Activated CD4-positive, alpha-beta T cell treated with anti-CD3 and anti-CD28 coated beads, Interleukin-2, amount 10 ng/mL, durations not matched to agents 24 days and 14 days (primary cell): ENCODE measurements around the gene DEPDC5. TPM values are rescaled to one million over a fixed set of nuclear protein-coding genes. Genes with fewer than 3 reads are reported as not detected.

Experiments
- DNase-seq: peaks from one replicate; pipeline ENCODE4 v3.0.0; 2022
- H3K27ac Mint-ChIP-seq: one replicate; pipeline ENCODE4 v1.8.0; 2022; ENCODE audit warnings: mild to moderate bottlenecking, mixed read lengths
- H3K27me3 Mint-ChIP-seq: one replicate; pipeline ENCODE4 v1.8.0; 2022; ENCODE audit warnings: mixed read lengths
- H3K36me3 Mint-ChIP-seq: one replicate; pipeline ENCODE4 v1.8.0; 2022; ENCODE audit warnings: low read depth, mild to moderate bottlenecking, mixed read lengths
- H3K4me1 Mint-ChIP-seq: one replicate; pipeline ENCODE4 v1.8.0; 2021; ENCODE audit warnings: mixed read lengths
- H3K4me3 Mint-ChIP-seq: one replicate; pipeline ENCODE4 v1.8.0; 2022; ENCODE audit warnings: mild to moderate bottlenecking, moderate library complexity, mixed read lengths
- H3K9me3 Mint-ChIP-seq: one replicate; pipeline ENCODE4 v1.8.0; 2021; ENCODE audit warnings: mixed read lengths
- intact Hi-C: fragments of 100-400 bp; cut with micrococcal nuclease; formaldehyde crosslinking; loops from one replicate; pipeline ENCODE4 v1.15.1; 2023
- total RNA-seq: library from RNA; stranded (reverse); gene quantifications from 2 replicates; pipeline ENCODE4 v1.2.3, GENCODE V29; 2022

Gene DEPDC5
- total RNA-seq, 1 donor from 2014 or later: 37.9 TPM

DNA sequence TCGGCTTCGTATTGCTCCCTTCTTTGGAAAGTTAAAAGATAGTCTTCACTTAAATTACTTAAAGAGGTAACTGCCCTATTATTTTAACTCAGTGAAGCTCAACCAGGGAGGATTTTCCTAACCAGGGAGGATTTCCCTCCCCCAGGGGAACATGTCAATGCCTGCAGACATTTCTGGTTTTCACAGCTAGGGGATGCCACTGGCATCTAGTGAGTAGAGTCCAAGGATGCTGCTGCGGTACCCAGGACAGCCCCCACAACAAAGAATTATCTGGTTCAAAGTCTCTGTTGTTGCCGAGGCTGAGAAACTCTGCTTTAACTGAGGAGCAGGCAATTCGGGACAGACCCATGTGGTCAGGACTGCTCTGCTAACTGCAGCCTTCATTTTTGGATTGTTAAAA lies 82.2 kb downstream of the DEPDC5 start:
- Mint-ChIP-seq H3K27me3 (no peaks in the 10 kb centered on the region), H3K4me1 (peaks cover 11% of the 10 kb centered on the region), H3K27ac (no peak overlapping the region), H3K4me3 (no peak overlapping the region), H3K36me3 (peaks cover 34% of the 10 kb centered on the region), H3K9me3 (no peaks in the 10 kb centered on the region)
- intact Hi-C loops: no loop called here
- DNase-seq: no peak

- no peaks in the 10 kb centered on the region for H3K9me3 Mint-ChIP-seq
- peaks cover 31% of the 10 kb centered on the region for H3K36me3 Mint-ChIP-seq
- intact Hi-C loops: no loop called here
- H3K4me1 Mint-ChIP-seq: peaks cover 10% of the 10 kb centered on the region
- no peaks in the 10 kb centered on the region for H3K27me3 Mint-ChIP-seq
- no peak for DNase-seq
- H3K4me3 Mint-ChIP-seq: no peak overlapping the region
- no peak overlapping the region for H3K27ac Mint-ChIP-seq
These were observed 85.1 kb downstream of the DEPDC5 start for GRCh38 chr22:31838917-31839316.

DNA sequence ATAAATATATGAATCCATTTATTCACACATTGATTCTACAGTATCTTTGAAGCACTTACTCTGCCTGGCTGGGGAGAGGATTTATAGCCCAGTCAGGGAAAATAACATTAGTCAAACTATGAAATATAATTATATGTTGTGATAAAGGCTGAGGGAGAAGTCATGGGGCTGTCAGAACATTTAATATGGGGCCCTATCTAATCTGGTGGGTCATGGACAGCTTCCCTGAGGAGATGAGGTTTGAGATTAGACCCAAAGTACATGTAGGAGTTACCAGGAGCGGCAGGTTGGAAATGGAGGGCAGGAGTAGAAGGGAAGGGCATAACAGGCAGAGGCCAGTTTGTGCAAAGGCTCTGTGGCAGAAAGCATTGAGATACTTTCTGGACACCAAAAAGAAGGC lies 86.2 kb downstream of the DEPDC5 start:
- H3K27ac Mint-ChIP-seq: no peak overlapping the region
- intact Hi-C loops: no loop called here
- H3K4me3 Mint-ChIP-seq: no peak overlapping the region
- no peaks in the 10 kb centered on the region for H3K27me3 Mint-ChIP-seq
- H3K36me3 Mint-ChIP-seq: peaks cover 33% of the 10 kb centered on the region
- no peaks in the 10 kb centered on the region for H3K9me3 Mint-ChIP-seq
- peaks cover 10% of the 10 kb centered on the region for H3K4me1 Mint-ChIP-seq
- no peak for DNase-seq

DNA sequence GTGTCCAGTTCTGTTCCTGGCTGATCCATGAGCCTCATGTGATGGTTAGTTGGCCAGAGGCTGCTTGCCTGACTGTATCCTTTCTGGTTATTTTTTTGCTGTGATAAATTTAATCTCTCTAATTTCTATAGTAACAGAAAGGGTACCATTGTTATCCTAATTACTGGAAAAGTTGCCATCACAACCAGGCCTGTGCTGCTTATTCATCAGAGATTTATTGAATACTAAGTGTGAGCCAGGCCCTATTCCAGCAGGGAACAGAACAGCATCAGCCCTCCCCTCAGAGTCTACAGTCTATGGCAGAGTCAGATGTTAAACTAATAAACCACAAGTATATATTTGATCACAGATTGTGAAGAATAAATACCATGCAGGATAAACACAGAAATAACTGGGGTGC lies 86.8 kb downstream of the DEPDC5 start:
- Mint-ChIP-seq H3K4me3 (no peak overlapping the region), H3K9me3 (no peaks in the 10 kb centered on the region), H3K27ac (no peak overlapping the region), H3K36me3 (peaks cover 36% of the 10 kb centered on the region), H3K27me3 (no peaks in the 10 kb centered on the region), H3K4me1 (peaks cover 10% of the 10 kb centered on the region)
- DNase-seq: no peak
- intact Hi-C loops: no loop called here

DNA sequence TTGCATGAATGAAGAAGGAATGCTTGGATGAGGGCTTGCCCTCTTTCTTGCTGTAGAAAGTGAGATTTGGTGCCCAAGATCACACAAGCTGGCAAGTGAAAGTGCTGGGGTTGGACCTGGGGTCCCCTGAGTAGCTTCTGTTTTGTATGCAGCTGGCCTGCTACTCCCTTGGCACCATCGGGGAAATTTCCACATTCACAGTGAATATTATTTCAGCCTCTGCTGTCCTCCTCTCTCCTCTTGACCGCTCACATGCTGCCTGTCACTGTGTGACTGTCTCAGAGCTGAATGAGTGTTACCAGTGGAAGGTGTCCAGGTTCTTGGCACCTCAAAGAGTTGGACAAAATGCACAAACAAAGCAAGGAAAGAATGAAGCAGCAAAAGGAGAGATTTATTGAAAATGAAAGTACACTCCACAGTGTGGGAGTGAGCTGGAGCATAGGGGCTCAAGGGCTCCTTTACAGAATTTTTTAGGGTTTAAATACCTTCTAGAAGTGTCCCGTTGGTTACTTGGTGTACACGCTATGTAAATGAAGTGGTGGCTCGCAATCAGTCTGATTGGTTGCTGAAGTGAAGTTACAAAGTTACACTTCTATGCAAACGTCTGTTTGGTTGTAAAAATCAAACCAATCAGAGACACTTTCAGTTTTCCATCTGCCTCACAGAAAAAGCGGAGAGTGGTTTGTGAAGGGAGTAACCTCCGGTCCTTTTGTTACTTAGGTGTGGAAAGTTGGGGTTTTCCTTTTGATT lies 87.4 kb downstream of the DEPDC5 start:
- Mint-ChIP-seq H3K27me3 (no peaks in the 10 kb centered on the region), H3K27ac (peak overlapping the region; percentile 64), H3K9me3 (no peaks in the 10 kb centered on the region), H3K4me1 (peaks cover 11% of the 10 kb centered on the region), H3K36me3 (peaks cover 42% of the 10 kb centered on the region), H3K4me3 (no peak overlapping the region)
- no peak for DNase-seq
- intact Hi-C loops: no loop called here

GRCh38 chr22:31843526-31843925 lies 89.7 kb downstream of the DEPDC5 start:
- peaks cover 13% of the 10 kb centered on the region for H3K4me1 Mint-ChIP-seq
- no peaks in the 10 kb centered on the region for H3K27me3 Mint-ChIP-seq
- H3K9me3 Mint-ChIP-seq: no peaks in the 10 kb centered on the region
- no peak overlapping the region for H3K4me3 Mint-ChIP-seq
- peaks cover 50% of the 10 kb centered on the region for H3K36me3 Mint-ChIP-seq
- H3K27ac Mint-ChIP-seq: no peak overlapping the region
- DNase-seq: no peak
- intact Hi-C loops: loop anchor here (2.0 kb wide), 1 partner anchor 25 kb away; no protein-coding TSS in a partner anchor

- H3K27ac Mint-ChIP-seq: no peak overlapping the region
- peaks cover 55% of the 10 kb centered on the region for H3K36me3 Mint-ChIP-seq
- intact Hi-C loops: no loop called here
- H3K4me1 Mint-ChIP-seq: peaks cover 13% of the 10 kb centered on the region
- H3K9me3 Mint-ChIP-seq: no peaks in the 10 kb centered on the region
- H3K27me3 Mint-ChIP-seq: no peaks in the 10 kb centered on the region
- H3K4me3 Mint-ChIP-seq: no peak overlapping the region
- DNase-seq: no peak
These were observed 91.1 kb downstream of the DEPDC5 start for GRCh38 chr22:31844941-31845340.

GRCh38 chr22:31846161-31847115 lies 92.6 kb downstream of the DEPDC5 start:
- peak; percentile 59 for DNase-seq
- H3K27me3 Mint-ChIP-seq: no peaks in the 10 kb centered on the region
- intact Hi-C loops: loop anchor here (1.0 kb wide), 1 partner anchor 17 kb away; no protein-coding TSS in a partner anchor
- peaks cover 47% of the 10 kb centered on the region for H3K36me3 Mint-ChIP-seq
- H3K27ac Mint-ChIP-seq: no peak overlapping the region
- H3K9me3 Mint-ChIP-seq: no peaks in the 10 kb centered on the region
- peaks cover 7% of the 10 kb centered on the region for H3K4me1 Mint-ChIP-seq
- H3K4me3 Mint-ChIP-seq: no peak overlapping the region

DNA sequence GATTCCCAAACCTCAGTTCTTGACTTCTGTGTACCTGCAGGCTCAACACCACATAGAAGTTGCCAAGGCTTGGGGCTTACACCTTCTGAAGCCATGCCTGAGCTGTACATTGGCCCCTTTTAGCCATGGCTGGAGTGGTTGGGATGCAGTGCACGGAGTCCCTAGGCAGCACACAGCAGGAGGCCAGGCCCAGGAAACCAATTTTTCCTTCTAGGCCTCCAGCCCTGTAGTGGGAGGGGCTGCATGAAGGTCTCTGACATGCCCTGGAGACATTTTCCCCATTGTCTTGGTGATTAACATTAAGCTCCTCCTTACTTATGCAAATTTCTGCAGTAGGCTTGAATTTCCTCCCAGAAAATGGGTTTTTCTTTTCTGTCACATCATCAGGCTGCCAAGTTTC lies 94.6 kb downstream of the DEPDC5 start:
- Mint-ChIP-seq H3K27ac (no peak overlapping the region), H3K4me1 (peaks cover 3% of the 10 kb centered on the region), H3K9me3 (no peaks in the 10 kb centered on the region), H3K27me3 (no peaks in the 10 kb centered on the region), H3K4me3 (no peak overlapping the region), H3K36me3 (peaks cover 49% of the 10 kb centered on the region)
- intact Hi-C loops: no loop called here
- no peak for DNase-seq

GRCh38 chr22:31850135-31850534 lies 96.3 kb downstream of the DEPDC5 start:
- no peaks in the 10 kb centered on the region for H3K9me3 Mint-ChIP-seq
- no peak for DNase-seq
- H3K4me1 Mint-ChIP-seq: peaks cover 3% of the 10 kb centered on the region
- intact Hi-C loops: no loop called here
- peaks cover 44% of the 10 kb centered on the region for H3K36me3 Mint-ChIP-seq
- no peak overlapping the region for H3K27ac Mint-ChIP-seq
- H3K27me3 Mint-ChIP-seq: no peaks in the 10 kb centered on the region
- H3K4me3 Mint-ChIP-seq: no peak overlapping the region

DNA sequence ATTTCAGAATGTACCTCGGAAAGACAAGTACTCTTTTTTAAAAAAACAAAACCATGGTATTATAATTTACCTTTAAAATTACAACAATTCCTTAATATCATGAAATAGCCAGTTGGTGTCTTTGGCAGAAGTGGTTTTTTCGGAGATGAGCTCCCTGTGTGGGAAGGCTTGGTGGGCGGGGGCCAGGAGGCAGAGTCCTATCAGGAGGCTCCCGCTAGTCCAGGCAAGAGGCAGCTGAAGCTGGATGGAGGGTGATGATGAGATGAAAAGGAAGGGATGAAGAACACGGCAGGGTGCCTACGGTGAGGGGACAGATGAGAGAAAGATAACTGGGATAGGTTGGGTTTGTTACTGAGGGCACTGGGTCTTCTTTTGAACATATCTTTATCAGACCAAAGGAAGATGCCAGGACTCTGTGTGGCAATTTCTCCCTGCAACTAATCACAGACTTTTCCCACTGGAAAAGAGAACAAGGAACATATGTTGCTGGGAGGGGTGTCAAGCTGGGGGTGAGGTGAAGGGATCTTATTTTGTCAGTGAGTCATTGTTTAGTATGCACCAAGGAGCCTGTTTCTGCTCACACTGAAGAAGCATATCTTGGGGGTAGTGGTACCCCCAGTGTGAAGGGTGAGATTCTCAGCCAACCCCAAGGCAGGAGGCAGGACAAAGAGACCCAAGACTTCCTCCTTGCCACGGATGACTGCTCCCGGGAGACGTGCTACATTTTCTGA lies 99.0 kb downstream of the DEPDC5 start:
- Mint-ChIP-seq H3K9me3 (no peaks in the 10 kb centered on the region), H3K27ac (no peak overlapping the region), H3K36me3 (peaks cover 27% of the 10 kb centered on the region), H3K4me3 (no peak overlapping the region), H3K4me1 (no peaks in the 10 kb centered on the region), H3K27me3 (no peaks in the 10 kb centered on the region)
- DNase-seq: no peak
- intact Hi-C loops: no loop called here

DNA sequence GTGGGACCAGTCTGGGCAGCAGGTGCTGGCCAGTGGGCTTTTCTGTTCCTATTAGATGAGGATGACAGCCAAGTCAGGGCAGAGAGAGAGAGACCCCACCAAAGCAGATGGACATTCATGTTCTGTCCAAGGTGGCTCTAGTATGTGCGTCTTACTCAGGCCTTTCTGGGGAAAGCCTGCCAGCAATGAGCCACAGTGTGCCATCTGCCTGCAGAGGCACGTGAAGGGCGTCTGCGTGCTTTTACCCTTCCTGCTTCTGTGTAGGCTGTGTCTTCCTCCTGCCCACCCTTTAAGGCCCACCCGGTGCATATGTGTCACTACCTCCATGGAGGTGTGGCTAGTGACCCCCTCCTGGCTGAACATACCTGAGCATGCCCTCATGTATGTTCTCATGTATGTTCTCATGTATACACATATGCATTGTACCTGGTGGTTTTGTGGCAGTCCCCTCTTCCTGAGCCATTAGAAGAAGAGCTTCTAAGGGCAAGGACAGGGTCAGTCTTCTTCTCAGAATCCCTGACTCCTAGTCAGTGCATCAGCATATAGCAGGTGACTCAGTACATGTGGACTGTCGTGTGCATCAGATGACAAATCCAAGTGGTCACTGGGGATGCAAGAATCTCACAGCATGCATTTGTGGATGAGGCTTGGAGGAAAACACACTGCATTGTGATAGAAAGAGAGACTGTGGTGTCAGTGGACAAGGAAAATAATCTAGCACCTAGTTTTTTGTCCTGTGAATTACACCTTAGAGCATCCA lies 100.1 kb downstream of the DEPDC5 start:
- H3K27me3 Mint-ChIP-seq: no peaks in the 10 kb centered on the region
- H3K4me1 Mint-ChIP-seq: no peaks in the 10 kb centered on the region
- peaks cover 22% of the 10 kb centered on the region for H3K36me3 Mint-ChIP-seq
- H3K4me3 Mint-ChIP-seq: no peak overlapping the region
- intact Hi-C loops: no loop called here
- no peak for DNase-seq
- no peaks in the 10 kb centered on the region for H3K9me3 Mint-ChIP-seq
- no peak overlapping the region for H3K27ac Mint-ChIP-seq

DNA sequence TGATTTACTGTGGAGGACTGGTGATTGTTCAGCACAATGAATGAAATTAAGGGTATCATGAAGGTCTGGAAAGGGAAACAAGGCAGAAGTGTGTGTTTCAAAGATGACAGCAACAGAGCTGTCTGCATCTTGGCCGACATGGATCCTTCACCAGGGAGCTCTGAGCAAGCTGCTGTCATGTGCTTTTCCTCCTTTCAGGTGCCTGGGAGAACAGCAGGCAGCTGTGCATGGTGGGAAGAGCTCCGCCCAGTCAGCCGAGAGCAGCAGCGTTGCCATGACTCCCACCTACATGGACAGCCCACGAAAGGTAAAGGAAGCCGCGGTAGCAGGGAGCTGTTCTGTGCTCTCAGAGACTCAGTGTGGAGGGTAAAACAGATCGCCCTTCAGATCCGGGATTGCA lies 103.4 kb downstream of the DEPDC5 start:
- Mint-ChIP-seq H3K27ac (no peak overlapping the region), H3K27me3 (no peaks in the 10 kb centered on the region), H3K4me1 (peaks cover 5% of the 10 kb centered on the region), H3K4me3 (no peak overlapping the region), H3K36me3 (peaks cover 16% of the 10 kb centered on the region), H3K9me3 (no peaks in the 10 kb centered on the region)
- DNase-seq: no peak
- intact Hi-C loops: no loop called here
